GM23338 (cell line): ENCODE measurements around the gene CARMIL1. TPM values are rescaled to one million over a fixed set of nuclear protein-coding genes. Genes with fewer than 3 reads are reported as not detected.

Experiments used
- ATAC-seq: fragments of 200-7000 bp; cut with Tn5 transposase; 3 replicates; pipeline ENCODE4 v1.9.1; 2020
- DNase-seq: peaks from one replicate; pipeline ENCODE4 v3.0.0-alpha.2; 2015; ENCODE audit warnings: low spot score
- H2AFZ ChIP-seq: fragments of 200-600 bp; sonication (generic); 2 replicates; pipeline ENCODE4 v1.8.0; 2016; ENCODE audit warnings: antibody characterized with exemption, mild to moderate bottlenecking, moderate library complexity
- H3F3A ChIP-seq: fragments of 200-600 bp; sonication (generic); replicated peaks from 2 replicates; pipeline ENCODE4 v1.8.0; 2017; ENCODE audit warnings: antibody characterized with exemption, mixed run types, low read depth
- H3K27ac ChIP-seq: fragments of 200-600 bp; sonication (generic); 2 replicates; pipeline ENCODE4 v1.6.1; 2016; ENCODE audit warnings: low read depth
- H3K27me3 ChIP-seq: fragments of 200-600 bp; sonication (generic); 2 replicates; pipeline ENCODE4 v1.8.0; 2016; ENCODE audit warnings: mild to moderate bottlenecking, mixed run types, moderate library complexity; ENCODE audit not compliant: insufficient read depth
- H3K36me3 ChIP-seq: fragments of 200-600 bp; sonication (generic); 2 replicates; pipeline ENCODE4 v1.8.0; 2016; ENCODE audit warnings: mild to moderate bottlenecking; ENCODE audit not compliant: insufficient read depth
- H3K4me1 ChIP-seq: fragments of 200-600 bp; sonication (generic); 2 replicates; pipeline ENCODE4 v1.8.0; 2016; ENCODE audit warnings: mild to moderate bottlenecking, moderate library complexity; ENCODE audit not compliant: insufficient read depth
- H3K4me2 ChIP-seq: fragments of 200-600 bp; sonication (generic); 2 replicates; pipeline ENCODE4 v1.7.1; 2017; ENCODE audit warnings: mixed run types
- H3K4me3 ChIP-seq: fragments of 200-600 bp; sonication (generic); 2 replicates; pipeline ENCODE4 v1.6.1; 2016; ENCODE audit warnings: mixed run types
- H3K79me2 ChIP-seq: fragments of 200-600 bp; sonication (generic); replicated peaks from 2 replicates; pipeline ENCODE4 v1.8.0; 2017; ENCODE audit warnings: mild to moderate bottlenecking; ENCODE audit not compliant: insufficient read depth
- H3K9me2 ChIP-seq: fragments of 200-600 bp; sonication (generic); 2 replicates; pipeline ENCODE4 v1.8.0; 2017; ENCODE audit not compliant: insufficient read depth
- H4K20me1 ChIP-seq: fragments of 200-600 bp; sonication (generic); replicated peaks from 2 replicates; pipeline ENCODE4 v1.8.0; 2017; ENCODE audit warnings: mild to moderate bottlenecking; ENCODE audit not compliant: insufficient read depth
- H3K27ac Mint-ChIP-seq: 2 replicates; pipeline ENCODE4 v1.8.0; 2020; ENCODE audit warnings: inconsistent platforms, mild to moderate bottlenecking, moderate library complexity, mixed read lengths
- H3K27me3 Mint-ChIP-seq: 3 replicates; pipeline ENCODE4 v1.8.0; 2022; ENCODE audit warnings: low read depth, mild to moderate bottlenecking, moderate library complexity, mixed read lengths, inconsistent platforms; ENCODE audit not compliant: insufficient read depth, poor library complexity
- H3K36me3 Mint-ChIP-seq: 3 replicates; pipeline ENCODE4 v1.8.0; 2021; ENCODE audit warnings: low read depth, mild to moderate bottlenecking, inconsistent platforms, moderate library complexity, mixed read lengths
- H3K4me1 Mint-ChIP-seq: 3 replicates; pipeline ENCODE4 v1.8.0; 2020; ENCODE audit warnings: mild to moderate bottlenecking, inconsistent platforms, mixed read lengths
- H3K4me3 Mint-ChIP-seq: 3 replicates; pipeline ENCODE4 v1.8.0; 2021; ENCODE audit warnings: moderate library complexity, mild to moderate bottlenecking, inconsistent platforms, mixed read lengths
- H3K9me3 Mint-ChIP-seq: 3 replicates; pipeline ENCODE4 v1.8.0; 2020; ENCODE audit warnings: moderate library complexity, mild to moderate bottlenecking, inconsistent platforms, mixed read lengths
- CREB1 ChIP-seq: fragments of 250-450 bp; sonication (Bioruptor Pico); IDR thresholded peaks from 2 replicates; pipeline ENCODE4 v1.5.0; 2020; ENCODE audit warnings: low read depth, mild to moderate bottlenecking, moderate library complexity
- EZH2 ChIP-seq: fragments of 200-600 bp; sonication (generic); IDR thresholded peaks from one replicate; pipeline ENCODE4 v1.8.0; 2017; ENCODE audit warnings: antibody characterized with exemption, mild to moderate bottlenecking, low read depth; ENCODE audit not compliant: unreplicated experiment
- EZH2phosphoT487 ChIP-seq: fragments of 200-600 bp; sonication (generic); IDR thresholded peaks from one replicate; pipeline ENCODE4 v1.8.1; 2018; ENCODE audit warnings: antibody characterized with exemption; ENCODE audit not compliant: unreplicated experiment
- JUNB ChIP-seq: IDR thresholded peaks from one replicate; pipeline ENCODE4 v1.6.1; 2016; ENCODE audit warnings: antibody characterized with exemption; ENCODE audit not compliant: unreplicated experiment
- NANOG ChIP-seq: IDR thresholded peaks from 2 replicates; pipeline ENCODE4 v1.6.1; 2016; ENCODE audit warnings: antibody characterized with exemption, borderline replicate concordance
- POLR2AphosphoS5 ChIP-seq: IDR thresholded peaks from 2 replicates; pipeline ENCODE4 v1.6.1; 2016; ENCODE audit warnings: antibody characterized with exemption, low read depth
- REST ChIP-seq: IDR thresholded peaks from one replicate; pipeline ENCODE4 v1.6.1; 2018; ENCODE audit warnings: antibody characterized with exemption; ENCODE audit not compliant: unreplicated experiment
- ZNF331 ChIP-seq: fragments of 250-450 bp; sonication (Bioruptor Pico); IDR thresholded peaks from 2 replicates; pipeline ENCODE4 v1.5.0; 2020; ENCODE audit warnings: low read depth, mild to moderate bottlenecking, moderate library complexity
- polyA plus RNA-seq: library from polyadenylated mRNA; unstranded; fragments of >200 nt; fragmentation: Nextera tagmentation; extraction: Ambion mirVana; gene quantifications from 2 replicates; pipeline ENCODE4 v1.2.1, GENCODE V29; 2016
- total RNA-seq: library from RNA; depleted of rRNA; stranded (reverse); fragments of >200 nt; shearing (Covaris generic); gene quantifications from 2 replicates; pipeline ENCODE4 v1.2.3, GENCODE V29; 2014
- TF ChIP-seq, protein P1 (sequence below): fragments of 250-450 bp; sonication (Bioruptor Pico); IDR thresholded peaks from 2 replicates; pipeline ENCODE4 v1.5.0; 2020; ENCODE audit warnings: mild to moderate bottlenecking, moderate library complexity
- TF ChIP-seq, protein P2 (sequence below), 2 experiments: fragments of 200-600 bp in 1 of 2; sonication (generic) in 1 of 2; conservative IDR thresholded peaks; 2 replicates each; pipeline versions ENCODE4 v1.5.1 to v1.6.1; 2016 to 2017; ENCODE audit warnings: antibody characterized with exemption in 2 of 2, low read depth in 2 of 2, mild to moderate bottlenecking in 2 of 2, moderate library complexity in 1 of 2

CARMIL1 gene
- total and polyA plus RNA-seq, 2 experiments from 2014 or later: 43.2 to 66.9 TPM

DNA sequence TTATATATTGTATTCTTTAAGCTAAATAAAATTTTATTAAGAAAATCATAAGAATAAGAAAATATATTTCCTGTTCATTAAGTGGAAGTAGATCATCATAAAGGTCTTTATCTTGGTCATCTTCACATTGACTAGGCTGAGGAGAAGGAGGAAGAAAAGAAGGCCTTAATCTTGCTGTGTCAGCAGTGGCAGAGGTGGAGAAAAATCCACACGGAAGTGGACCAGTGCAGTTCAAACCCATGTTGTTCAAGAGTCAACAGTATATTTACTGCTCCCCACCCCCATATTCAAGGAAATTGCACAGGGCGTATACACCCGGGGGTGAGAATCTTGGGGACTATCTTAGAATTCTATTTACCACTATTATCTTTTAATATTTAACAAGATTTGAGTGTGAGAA is 194.3 kb downstream of the CARMIL1 start:
- DNase-seq (no peak), ATAC-seq (no peak)
- Mint-ChIP-seq H3K36me3 (peaks cover 27% of the 10 kb centered on the region; the same call in 2 of the 3 replicates), H3K9me3 (no peaks in the 10 kb centered on the region), H3K4me3 (no peak overlapping the region), H3K27ac (peak overlapping the region; percentile 76; the same call in 1 of the 2 replicates), H3K27me3 (no peaks in the 10 kb centered on the region), H3K4me1 (no peaks in the 10 kb centered on the region)
- Histone ChIP-seq H3K4me2 (no peak overlapping the region), H3K9me2 (no peaks in the 10 kb centered on the region), H3K36me3 (0 out of 2 replicates have a peak, but pooled peaks cover 6% of the 10 kb centered on the region), H3K27ac (no peak overlapping the region), H3K79me2 (no peaks in the 10 kb centered on the region), H4K20me1 (no peaks in the 10 kb centered on the region; the same call in 1 of the 2 replicates), H3K27me3 (no peaks in the 10 kb centered on the region), H3K4me1 (no peaks in the 10 kb centered on the region), H3K4me3 (no peak overlapping the region), H2AFZ (no peak overlapping the region), H3F3A (no peaks in the 10 kb centered on the region)
- no peak for TF ChIP-seq EZH2

- H3K36me3 ChIP-seq: 0 out of 2 replicates have a peak, but pooled peaks cover 6% of the 10 kb centered on the region
- H3K4me3 ChIP-seq: no peak overlapping the region
- ATAC-seq (no peak), DNase-seq (no peak)
- no peaks in the 10 kb centered on the region for H3K27me3 ChIP-seq
- H4K20me1 ChIP-seq: no peaks in the 10 kb centered on the region; the same call in 1 of the 2 replicates
- Mint-ChIP-seq H3K36me3 (peaks cover 27% of the 10 kb centered on the region; the same call in 2 of the 3 replicates), H3K4me1 (no peaks in the 10 kb centered on the region), H3K9me3 (no peaks in the 10 kb centered on the region), H3K4me3 (no peak overlapping the region), H3K27ac (no peak overlapping the region), H3K27me3 (no peaks in the 10 kb centered on the region)
- H3K4me1 ChIP-seq: no peaks in the 10 kb centered on the region
- no peaks in the 10 kb centered on the region for H3F3A ChIP-seq
- no peak overlapping the region; the same call in 1 of the 2 replicates for H3K27ac ChIP-seq
- H2AFZ ChIP-seq: no peak overlapping the region
- no peaks in the 10 kb centered on the region for H3K79me2 ChIP-seq
- H3K4me2 ChIP-seq: no peak overlapping the region
- no peaks in the 10 kb centered on the region for H3K9me2 ChIP-seq
- no peak for TF ChIP-seq NANOG
- TF ChIP-seq, protein P1, sequence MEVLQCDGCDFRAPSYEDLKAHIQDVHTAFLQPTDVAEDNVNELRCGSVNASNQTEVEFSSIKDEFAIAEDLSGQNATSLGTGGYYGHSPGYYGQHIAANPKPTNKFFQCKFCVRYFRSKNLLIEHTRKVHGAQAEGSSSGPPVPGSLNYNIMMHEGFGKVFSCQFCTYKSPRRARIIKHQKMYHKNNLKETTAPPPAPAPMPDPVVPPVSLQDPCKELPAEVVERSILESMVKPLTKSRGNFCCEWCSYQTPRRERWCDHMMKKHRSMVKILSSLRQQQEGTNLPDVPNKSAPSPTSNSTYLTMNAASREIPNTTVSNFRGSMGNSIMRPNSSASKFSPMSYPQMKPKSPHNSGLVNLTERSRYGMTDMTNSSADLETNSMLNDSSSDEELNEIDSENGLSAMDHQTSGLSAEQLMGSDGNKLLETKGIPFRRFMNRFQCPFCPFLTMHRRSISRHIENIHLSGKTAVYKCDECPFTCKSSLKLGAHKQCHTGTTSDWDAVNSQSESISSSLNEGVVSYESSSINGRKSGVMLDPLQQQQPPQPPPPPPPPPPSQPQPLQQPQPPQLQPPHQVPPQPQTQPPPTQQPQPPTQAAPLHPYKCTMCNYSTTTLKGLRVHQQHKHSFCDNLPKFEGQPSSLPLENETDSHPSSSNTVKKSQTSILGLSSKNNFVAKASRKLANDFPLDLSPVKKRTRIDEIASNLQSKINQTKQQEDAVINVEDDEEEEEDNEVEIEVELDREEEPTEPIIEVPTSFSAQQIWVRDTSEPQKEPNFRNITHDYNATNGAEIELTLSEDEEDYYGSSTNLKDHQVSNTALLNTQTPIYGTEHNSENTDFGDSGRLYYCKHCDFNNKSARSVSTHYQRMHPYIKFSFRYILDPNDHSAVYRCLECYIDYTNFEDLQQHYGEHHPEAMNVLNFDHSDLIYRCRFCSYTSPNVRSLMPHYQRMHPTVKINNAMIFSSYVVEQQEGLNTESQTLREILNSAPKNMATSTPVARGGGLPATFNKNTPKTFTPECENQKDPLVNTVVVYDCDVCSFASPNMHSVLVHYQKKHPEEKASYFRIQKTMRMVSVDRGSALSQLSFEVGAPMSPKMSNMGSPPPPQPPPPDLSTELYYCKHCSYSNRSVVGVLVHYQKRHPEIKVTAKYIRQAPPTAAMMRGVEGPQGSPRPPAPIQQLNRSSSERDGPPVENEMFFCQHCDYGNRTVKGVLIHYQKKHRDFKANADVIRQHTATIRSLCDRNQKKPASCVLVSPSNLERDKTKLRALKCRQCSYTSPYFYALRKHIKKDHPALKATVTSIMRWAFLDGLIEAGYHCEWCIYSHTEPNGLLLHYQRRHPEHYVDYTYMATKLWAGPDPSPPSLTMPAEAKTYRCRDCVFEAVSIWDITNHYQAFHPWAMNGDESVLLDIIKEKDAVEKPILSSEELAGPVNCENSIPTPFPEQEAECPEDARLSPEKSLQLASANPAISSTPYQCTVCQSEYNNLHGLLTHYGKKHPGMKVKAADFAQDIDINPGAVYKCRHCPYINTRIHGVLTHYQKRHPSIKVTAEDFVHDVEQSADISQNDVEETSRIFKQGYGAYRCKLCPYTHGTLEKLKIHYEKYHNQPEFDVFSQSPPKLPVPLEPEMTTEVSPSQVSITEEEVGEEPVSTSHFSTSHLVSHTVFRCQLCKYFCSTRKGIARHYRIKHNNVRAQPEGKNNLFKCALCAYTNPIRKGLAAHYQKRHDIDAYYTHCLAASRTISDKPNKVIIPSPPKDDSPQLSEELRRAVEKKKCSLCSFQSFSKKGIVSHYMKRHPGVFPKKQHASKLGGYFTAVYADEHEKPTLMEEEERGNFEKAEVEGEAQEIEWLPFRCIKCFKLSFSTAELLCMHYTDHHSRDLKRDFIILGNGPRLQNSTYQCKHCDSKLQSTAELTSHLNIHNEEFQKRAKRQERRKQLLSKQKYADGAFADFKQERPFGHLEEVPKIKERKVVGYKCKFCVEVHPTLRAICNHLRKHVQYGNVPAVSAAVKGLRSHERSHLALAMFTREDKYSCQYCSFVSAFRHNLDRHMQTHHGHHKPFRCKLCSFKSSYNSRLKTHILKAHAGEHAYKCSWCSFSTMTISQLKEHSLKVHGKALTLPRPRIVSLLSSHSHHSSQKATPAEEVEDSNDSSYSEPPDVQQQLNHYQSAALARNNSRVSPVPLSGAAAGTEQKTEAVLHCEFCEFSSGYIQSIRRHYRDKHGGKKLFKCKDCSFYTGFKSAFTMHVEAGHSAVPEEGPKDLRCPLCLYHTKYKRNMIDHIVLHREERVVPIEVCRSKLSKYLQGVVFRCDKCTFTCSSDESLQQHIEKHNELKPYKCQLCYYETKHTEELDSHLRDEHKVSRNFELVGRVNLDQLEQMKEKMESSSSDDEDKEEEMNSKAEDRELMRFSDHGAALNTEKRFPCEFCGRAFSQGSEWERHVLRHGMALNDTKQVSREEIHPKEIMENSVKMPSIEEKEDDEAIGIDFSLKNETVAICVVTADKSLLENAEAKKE: no peak
- TF ChIP-seq, protein P2, sequence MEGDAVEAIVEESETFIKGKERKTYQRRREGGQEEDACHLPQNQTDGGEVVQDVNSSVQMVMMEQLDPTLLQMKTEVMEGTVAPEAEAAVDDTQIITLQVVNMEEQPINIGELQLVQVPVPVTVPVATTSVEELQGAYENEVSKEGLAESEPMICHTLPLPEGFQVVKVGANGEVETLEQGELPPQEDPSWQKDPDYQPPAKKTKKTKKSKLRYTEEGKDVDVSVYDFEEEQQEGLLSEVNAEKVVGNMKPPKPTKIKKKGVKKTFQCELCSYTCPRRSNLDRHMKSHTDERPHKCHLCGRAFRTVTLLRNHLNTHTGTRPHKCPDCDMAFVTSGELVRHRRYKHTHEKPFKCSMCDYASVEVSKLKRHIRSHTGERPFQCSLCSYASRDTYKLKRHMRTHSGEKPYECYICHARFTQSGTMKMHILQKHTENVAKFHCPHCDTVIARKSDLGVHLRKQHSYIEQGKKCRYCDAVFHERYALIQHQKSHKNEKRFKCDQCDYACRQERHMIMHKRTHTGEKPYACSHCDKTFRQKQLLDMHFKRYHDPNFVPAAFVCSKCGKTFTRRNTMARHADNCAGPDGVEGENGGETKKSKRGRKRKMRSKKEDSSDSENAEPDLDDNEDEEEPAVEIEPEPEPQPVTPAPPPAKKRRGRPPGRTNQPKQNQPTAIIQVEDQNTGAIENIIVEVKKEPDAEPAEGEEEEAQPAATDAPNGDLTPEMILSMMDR (conservative IDR thresholded peaks at IDR 0.05; ENCODE audit: low read depth in 2 of 2): no peak
- TF ChIP-seq CREB1 (CRISPR knock-in tag): no peak
- no peak for TF ChIP-seq JUNB
- TF ChIP-seq POLR2AphosphoS5: no peak
- TF ChIP-seq REST: no peak
- TF ChIP-seq EZH2phosphoT487: no peak
- TF ChIP-seq ZNF331 (CRISPR knock-in tag): no peak
These were observed 197.0 kb downstream of the CARMIL1 start for GRCh38 chr6:25476126-25476525.
